GM12878 (cell line): ENCODE results near the gene RNF121. TPM values are rescaled to one million over a fixed set of nuclear protein-coding genes. Genes with fewer than 3 reads are reported as not detected.
A peak's percentile ranks its signal among the peaks of the same experiment; 100 is the strongest.

ENCODE experiments used
- BMI1 ChIP-seq: fragments of 450-650 bp; IDR thresholded peaks from 2 replicates; pipeline ENCODE4 v1.6.1; 2016; ENCODE audit warnings: mild to moderate bottlenecking, moderate library complexity, borderline replicate concordance
- CEBPZ ChIP-seq: fragments of 150-350 bp; IDR thresholded peaks from 2 replicates; pipeline ENCODE4 v1.6.1; 2016; ENCODE audit warnings: low read depth, low read length
- EED ChIP-seq: sonication (generic); IDR thresholded peaks from 2 replicates; pipeline ENCODE4 v1.6.1; 2016; ENCODE audit warnings: antibody characterized with exemption, low read depth
- EP300 ChIP-seq, 2 experiments: fragments of 150-350 bp in 1 of 2; IDR thresholded peaks; 2 replicates each; pipeline ENCODE4 v1.6.1; 2011 to 2012; ENCODE audit warnings: low read depth in 2 of 2, low read length in 2 of 2, borderline replicate concordance in 1 of 2, improper control_type of control experiment in 1 of 2, inconsistent platforms in 1 of 2; ENCODE audit not compliant: control insufficient read depth in 1 of 2
- HDAC2 ChIP-seq: fragments of 200-600 bp; sonication (generic); IDR thresholded peaks from 2 replicates; pipeline ENCODE4 v1.6.1; 2017
- JUNB ChIP-seq: IDR thresholded peaks from 2 replicates; pipeline ENCODE4 v1.6.1; 2016; ENCODE audit warnings: antibody characterized with exemption, mild to moderate bottlenecking
- MTA2 ChIP-seq: fragments of 450-650 bp; IDR thresholded peaks from 2 replicates; pipeline ENCODE4 v1.6.1; 2016; ENCODE audit warnings: low read depth, mild to moderate bottlenecking, moderate library complexity
- POLR2A ChIP-seq: IDR thresholded peaks from 2 replicates; pipeline ENCODE4 v1.6.1; 2011; ENCODE audit warnings: low read depth, mild to moderate bottlenecking, low read length
- POLR2AphosphoS2 ChIP-seq: IDR thresholded peaks from 2 replicates; pipeline ENCODE4 v1.6.1; 2011; ENCODE audit warnings: low read depth, mild to moderate bottlenecking, low read length, improper control_type of control experiment, moderate library complexity
- RAD21 ChIP-seq: IDR thresholded peaks from 2 replicates; pipeline ENCODE4 v1.6.1; 2011; ENCODE audit warnings: mild to moderate bottlenecking, low read depth, low read length, moderate library complexity; ENCODE audit not compliant: insufficient read depth
- SKIL ChIP-seq: fragments of 450-650 bp; IDR thresholded peaks from 2 replicates; pipeline ENCODE4 v1.6.1; 2017; ENCODE audit warnings: mild to moderate bottlenecking, low read depth, inconsistent platforms; ENCODE audit not compliant: poor library complexity, severe bottlenecking
- SMAD5 ChIP-seq: IDR thresholded peaks from 2 replicates; pipeline ENCODE4 v1.6.1; 2016; ENCODE audit warnings: antibody characterized with exemption, low read depth
- SRF ChIP-seq, 2 experiments: IDR thresholded peaks; 2 replicates each; pipeline ENCODE4 v1.6.1; 2011; ENCODE audit warnings: low read depth in 2 of 2, low read length in 2 of 2, mild to moderate bottlenecking in 1 of 2, moderate library complexity in 1 of 2
- ZBED1 ChIP-seq: IDR thresholded peaks from 2 replicates; pipeline ENCODE4 v1.6.1; 2016; ENCODE audit warnings: borderline replicate concordance
- ZBTB4 ChIP-seq: fragments of 450-650 bp; formaldehyde crosslinking; IDR thresholded peaks from 2 replicates; pipeline ENCODE4 v1.4.0; 2022; ENCODE audit warnings: mild to moderate bottlenecking, moderate library complexity
- ZNF592 ChIP-seq: fragments of 450-650 bp; IDR thresholded peaks from 2 replicates; pipeline ENCODE4 v1.6.1; 2017; ENCODE audit warnings: mild to moderate bottlenecking, moderate library complexity
- polyA plus RNA-seq, 11 experiments: library from polyadenylated mRNA; depleted of rRNA in 4 of 11; unstranded in 6 of 11; stranded (reverse) in 5 of 11; fragments of >200 nt; fragmentation: Nextera tagmentation in 4 of 11; fragmentation: Illumina TruSeq in 1 of 11; extraction: Ambion mirVana in 4 of 11; extraction: Trizol in 1 of 11; gene quantifications; 1 replicate in 1 of 11; 2 replicates in 10 of 11; pipeline versions ENCODE4 v1.2.1 to v1.2.3, GENCODE V29; 2011 to 2016; ENCODE audit warnings: inconsistent platforms in 2 of 11, missing spikeins in 2 of 11, low read depth in 1 of 11
- total RNA-seq, 4 experiments: library from RNA; depleted of rRNA in 3 of 4; stranded (reverse); fragments of >200 nt in 3 of 4; fragmentation: Illumina TruSeq in 1 of 4; extraction: Trizol in 1 of 4; gene quantifications; 2 replicates each; pipeline versions ENCODE4 v1.2.1 to v1.2.3, GENCODE V29; 2013 to 2021

Gene RNF121
- total and polyA plus RNA-seq, 10 of the 15 experiments (the other 5 are each of a cell fraction or from before 2014, with no cell fraction given), result 8.6 to 73.7 (median 32.7) TPM

GRCh38 chr11:71934213-71934612 lies 5.4 kb downstream of the RNF121 start (continued):
- TF ChIP-seq CEBPZ (no peak), ZBED1 (no peak), SMAD5 (no peak), ZBTB4 (CRISPR knock-in tag) (no peak), HDAC2 (no peak), MTA2 (peak; percentile 57; the same call in 1 of the 2 replicates), EED (no peak), SRF (IDR thresholded peaks at IDR 0.05; ENCODE audit: low read depth in 2 of 2, low read length in 2 of 2) (no peak), JUNB (no peak), BMI1 (no peak), SKIL (peak; percentile 22), EP300 (IDR thresholded peaks at IDR 0.05; ENCODE audit: borderline replicate concordance in 1 of 2, control insufficient read depth in 1 of 2, low read depth in 2 of 2, low read length in 2 of 2) (no peak), POLR2A (no peak), ZNF592 (no peak), RAD21 (no peak), POLR2AphosphoS2 (no peak)
